ENCODE data around the gene SF3B3. TPM values are rescaled to one million over a fixed set of nuclear protein-coding genes. Genes with fewer than 3 reads are reported as not detected.

SF3B3 gene
- total RNA-seq, 1 donor from 2014 or later = 83.5 TPM

DNA sequence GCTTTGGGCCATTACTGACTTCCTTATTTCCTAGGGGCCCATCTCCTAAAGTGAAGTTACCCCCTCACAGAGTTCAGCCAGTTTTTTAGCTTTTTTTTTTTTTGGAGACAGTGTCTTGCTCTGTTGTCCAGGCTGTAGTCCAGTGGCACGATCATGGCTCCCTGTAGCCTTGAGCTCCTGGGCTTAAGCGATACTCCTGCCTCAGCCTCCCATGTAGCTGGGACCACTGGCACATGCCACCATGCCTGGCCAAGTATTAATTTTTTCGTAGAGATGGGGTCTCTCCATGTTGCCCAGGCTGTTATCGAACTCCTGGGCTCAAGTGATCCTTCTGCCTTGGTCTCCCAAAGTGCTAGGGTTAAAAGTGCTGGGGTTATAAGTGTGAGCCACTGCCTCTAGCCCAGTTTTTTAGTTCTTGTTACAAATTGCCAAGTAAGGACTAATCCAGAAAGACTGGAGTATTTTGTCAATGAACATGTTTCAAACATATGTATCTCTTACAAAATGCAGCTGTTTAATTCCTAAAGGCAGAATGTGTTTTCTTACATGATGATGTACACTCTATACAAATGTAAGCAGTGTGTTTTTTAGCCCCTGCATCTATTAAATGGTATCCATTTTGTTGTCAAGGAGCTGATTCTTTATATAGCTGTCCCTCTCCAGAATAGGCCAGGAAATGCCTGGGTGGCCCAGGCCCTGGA is 73.7 kb downstream of the SF3B3 start:
- H3K9ac ChIP-seq (ENCODE audit: low read depth in 1 of 3, low read length in 3 of 3) = no peak overlapping the region
- no peaks in the 10 kb centered on the region for H3K27me3 ChIP-seq (ENCODE audit: control insufficient read depth in 3 of 3, insufficient read depth in 3 of 3, low read length in 3 of 3)
- no peaks in the 10 kb centered on the region for H3K9me3 ChIP-seq (ENCODE audit: control insufficient read depth in 3 of 3, low read length in 3 of 3)
- H3K27ac ChIP-seq (ENCODE audit: low read depth, low read length) = no peak overlapping the region
- peaks cover 0 to 5% (median 3%) of the 10 kb centered on the region in 3 donors for H3K4me1 ChIP-seq (ENCODE audit: control insufficient read depth in 3 of 3, insufficient read depth in 3 of 3, low read length in 3 of 3)
- H3K4me3 ChIP-seq (ENCODE audit: low read length in 3 of 3) = no peak overlapping the region
- no peaks in the 10 kb centered on the region for H3K36me3 ChIP-seq (ENCODE audit: control insufficient read depth in 3 of 3, insufficient read depth in 3 of 3, low read length in 3 of 3)

DNA sequence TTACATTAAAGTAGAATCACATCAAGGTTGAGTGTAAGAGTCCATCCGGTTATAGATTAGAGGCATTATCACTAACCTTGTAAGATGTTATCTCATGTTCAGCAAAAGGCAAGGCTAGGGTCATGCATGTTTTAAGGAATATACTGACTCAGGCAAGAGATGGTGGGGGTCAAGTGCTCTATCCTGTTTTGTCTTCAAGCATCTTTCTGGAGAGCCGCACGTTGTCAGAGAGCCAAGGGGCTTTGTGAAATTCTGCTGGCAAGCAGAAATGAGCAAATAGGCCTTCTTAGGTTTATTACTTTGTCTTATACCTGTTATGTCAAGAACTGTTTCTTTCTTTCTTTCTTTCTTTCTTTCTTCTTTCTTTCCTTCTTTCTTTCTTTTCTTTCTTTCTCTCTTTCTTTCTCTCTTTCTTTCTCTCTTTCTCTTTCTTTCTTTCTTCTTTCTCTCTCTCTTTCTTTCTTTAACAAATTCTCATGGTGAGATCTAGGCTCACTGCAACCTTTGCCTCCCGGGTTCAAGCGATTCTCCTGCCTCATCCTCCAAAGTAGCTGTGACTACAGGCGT is 75.4 kb downstream of the SF3B3 start:
- Histone ChIP-seq H3K27me3 (ENCODE audit: control insufficient read depth in 3 of 3, insufficient read depth in 3 of 3, low read length in 3 of 3) (no peaks in the 10 kb centered on the region), H3K4me1 (ENCODE audit: control insufficient read depth in 3 of 3, insufficient read depth in 3 of 3, low read length in 3 of 3) (peaks cover 0 to 4% (median 2%) of the 10 kb centered on the region in 3 donors), H3K36me3 (ENCODE audit: control insufficient read depth in 3 of 3, insufficient read depth in 3 of 3, low read length in 3 of 3) (no peaks in the 10 kb centered on the region), H3K27ac (ENCODE audit: low read depth, low read length) (no peak overlapping the region), H3K9ac (ENCODE audit: low read depth in 1 of 3, low read length in 3 of 3) (no peak overlapping the region), H3K4me3 (ENCODE audit: low read length in 3 of 3) (no peak overlapping the region), H3K9me3 (ENCODE audit: control insufficient read depth in 3 of 3, low read length in 3 of 3) (no peaks in the 10 kb centered on the region)

- peaks cover 0 to 6% (median 4%) of the 10 kb centered on the region in 3 donors for H3K4me1 ChIP-seq (ENCODE audit: control insufficient read depth in 3 of 3, insufficient read depth in 3 of 3, low read length in 3 of 3)
- H3K27me3 ChIP-seq (ENCODE audit: control insufficient read depth in 3 of 3, insufficient read depth in 3 of 3, low read length in 3 of 3) = no peaks in the 10 kb centered on the region
- H3K9me3 ChIP-seq (ENCODE audit: control insufficient read depth in 3 of 3, low read length in 3 of 3) = no peaks in the 10 kb centered on the region
- no peak overlapping the region for H3K9ac ChIP-seq (ENCODE audit: low read depth in 1 of 3, low read length in 3 of 3)
- H3K36me3 ChIP-seq (ENCODE audit: control insufficient read depth in 3 of 3, insufficient read depth in 3 of 3, low read length in 3 of 3) = no peaks in the 10 kb centered on the region
- no peak overlapping the region for H3K4me3 ChIP-seq (ENCODE audit: low read length in 3 of 3)
- H3K27ac ChIP-seq (ENCODE audit: low read depth, low read length) = no peak overlapping the region
Measured at GRCh38 chr16:70600730-70601129, 77.1 kb downstream of the SF3B3 start.

DNA sequence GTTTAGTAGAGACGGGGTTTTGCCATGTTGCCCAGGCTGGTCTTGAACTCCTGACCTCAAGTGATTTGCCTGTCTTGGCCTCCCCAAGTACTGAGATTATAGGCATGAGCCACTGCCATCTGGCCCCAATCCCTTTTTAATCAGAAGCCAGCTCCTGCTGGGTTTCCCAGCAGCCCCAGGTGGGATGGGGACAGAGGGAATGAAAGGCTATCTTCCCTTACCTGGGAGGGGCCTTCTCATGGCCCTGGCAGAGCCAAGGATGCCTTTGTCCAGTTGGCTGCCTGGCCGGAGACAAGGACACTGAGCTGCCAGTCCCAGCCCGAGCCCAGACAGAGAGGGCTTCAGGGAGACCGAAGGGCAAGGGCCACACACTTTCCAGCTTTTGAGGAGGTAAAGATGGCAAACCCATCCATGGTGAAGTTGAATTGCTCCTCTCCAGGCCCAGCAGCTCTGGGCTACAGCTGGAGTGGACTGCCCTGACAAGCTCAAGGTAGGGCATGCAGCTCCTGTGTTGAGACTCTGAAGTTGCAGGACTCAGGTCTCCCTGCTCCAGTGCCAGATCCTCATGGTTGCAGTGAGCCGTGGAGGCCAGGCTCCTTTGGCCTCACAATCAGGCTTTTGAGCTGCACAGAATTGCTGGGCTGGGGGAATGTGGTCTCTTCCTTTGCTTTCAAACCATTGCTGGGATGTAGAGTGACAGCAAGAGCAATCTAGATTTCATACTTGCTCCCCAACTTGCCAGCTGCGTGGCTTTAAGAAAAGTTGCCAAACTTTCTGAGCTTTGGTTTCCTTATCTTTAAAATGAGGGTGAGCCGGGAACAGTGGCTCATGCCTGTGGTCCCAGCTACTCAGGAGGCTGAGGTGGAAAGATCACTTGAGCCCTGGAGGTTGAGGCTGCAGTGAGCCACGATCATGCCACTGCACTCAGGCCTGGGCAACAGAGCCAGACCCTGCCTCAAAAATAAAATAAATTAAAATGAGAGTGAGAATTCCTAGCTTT is 78.3 kb downstream of the SF3B3 start:
- Histone ChIP-seq H3K36me3 (ENCODE audit: control insufficient read depth in 3 of 3, insufficient read depth in 3 of 3, low read length in 3 of 3) (no peaks in the 10 kb centered on the region), H3K27ac (ENCODE audit: low read depth, low read length) (no peak overlapping the region), H3K27me3 (ENCODE audit: control insufficient read depth in 3 of 3, insufficient read depth in 3 of 3, low read length in 3 of 3) (no peaks in the 10 kb centered on the region), H3K4me1 (ENCODE audit: control insufficient read depth in 3 of 3, insufficient read depth in 3 of 3, low read length in 3 of 3) (peaks cover 0 to 6% (median 4%) of the 10 kb centered on the region in 3 donors), H3K4me3 (ENCODE audit: low read length in 3 of 3) (no peak overlapping the region), H3K9me3 (ENCODE audit: control insufficient read depth in 3 of 3, low read length in 3 of 3) (no peaks in the 10 kb centered on the region), H3K9ac (ENCODE audit: low read depth in 1 of 3, low read length in 3 of 3) (no peak overlapping the region)

GRCh38 chr16:70602831-70603230 is 79.2 kb downstream of the SF3B3 start:
- Histone ChIP-seq H3K27ac (ENCODE audit: low read depth, low read length) (no peak overlapping the region), H3K9ac (ENCODE audit: low read depth in 1 of 3, low read length in 3 of 3) (no peak overlapping the region)

GRCh38 chr16:70604407-70605282 is 81.0 kb downstream of the SF3B3 start:
- Histone ChIP-seq H3K9me3 (ENCODE audit: control insufficient read depth in 3 of 3, low read length in 3 of 3) (no peaks in the 10 kb centered on the region), H3K4me3 (ENCODE audit: low read length in 3 of 3) (no peak overlapping the region), H3K27ac (ENCODE audit: low read depth, low read length) (no peak overlapping the region), H3K4me1 (ENCODE audit: control insufficient read depth in 3 of 3, insufficient read depth in 3 of 3, low read length in 3 of 3) (peaks cover 0 to 7% (median 6%) of the 10 kb centered on the region in 3 donors), H3K9ac (ENCODE audit: low read depth in 1 of 3, low read length in 3 of 3) (no peak overlapping the region), H3K36me3 (ENCODE audit: control insufficient read depth in 3 of 3, insufficient read depth in 3 of 3, low read length in 3 of 3) (no peaks in the 10 kb centered on the region), H3K27me3 (ENCODE audit: control insufficient read depth in 3 of 3, insufficient read depth in 3 of 3, low read length in 3 of 3) (no peaks in the 10 kb centered on the region)

More at GRCh38 chr16:70602831-70603230, 79.2 kb downstream of the SF3B3 start:
- Histone ChIP-seq H3K27me3 (ENCODE audit: control insufficient read depth in 3 of 3, insufficient read depth in 3 of 3, low read length in 3 of 3) (no peaks in the 10 kb centered on the region), H3K4me3 (ENCODE audit: low read length in 3 of 3) (no peak overlapping the region), H3K4me1 (ENCODE audit: control insufficient read depth in 3 of 3, insufficient read depth in 3 of 3, low read length in 3 of 3) (peaks cover 0 to 6% (median 4%) of the 10 kb centered on the region in 3 donors), H3K36me3 (ENCODE audit: control insufficient read depth in 3 of 3, insufficient read depth in 3 of 3, low read length in 3 of 3) (no peaks in the 10 kb centered on the region), H3K9me3 (ENCODE audit: control insufficient read depth in 3 of 3, low read length in 3 of 3) (no peaks in the 10 kb centered on the region)

- Histone ChIP-seq H3K4me1 (ENCODE audit: control insufficient read depth in 3 of 3, insufficient read depth in 3 of 3, low read length in 3 of 3) (peaks cover 2 to 12% (median 8%) of the 10 kb centered on the region in 3 donors), H3K27ac (ENCODE audit: low read depth, low read length) (no peak overlapping the region), H3K9ac (ENCODE audit: low read depth in 1 of 3, low read length in 3 of 3) (no peak overlapping the region), H3K9me3 (ENCODE audit: control insufficient read depth in 3 of 3, low read length in 3 of 3) (no peaks in the 10 kb centered on the region), H3K36me3 (ENCODE audit: control insufficient read depth in 3 of 3, insufficient read depth in 3 of 3, low read length in 3 of 3) (no peaks in the 10 kb centered on the region), H3K27me3 (ENCODE audit: control insufficient read depth in 3 of 3, insufficient read depth in 3 of 3, low read length in 3 of 3) (no peaks in the 10 kb centered on the region), H3K4me3 (ENCODE audit: low read length in 3 of 3) (no peak overlapping the region)
Measured at GRCh38 chr16:70605283-70605657, 81.7 kb downstream of the SF3B3 start.

DNA sequence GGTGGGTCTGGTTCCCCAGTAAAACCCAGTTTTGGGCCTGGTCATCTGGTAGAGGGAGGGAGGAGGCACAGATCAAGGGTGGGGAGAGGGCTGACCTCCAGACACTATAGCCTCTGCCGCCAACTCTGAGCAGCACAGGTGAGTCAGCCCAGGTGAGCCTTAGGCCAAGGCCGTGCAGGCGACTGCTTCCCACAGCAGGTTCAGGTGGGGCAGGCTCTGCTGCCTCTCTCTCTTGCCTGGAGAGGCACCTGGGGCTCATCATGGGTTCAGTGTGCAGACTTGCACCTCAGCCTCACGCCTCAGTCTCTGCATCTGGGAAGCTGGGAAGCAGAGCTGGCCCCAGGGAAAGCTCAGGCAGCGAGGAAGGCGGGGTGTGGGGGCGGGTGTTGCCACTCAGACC is 84.9 kb downstream of the SF3B3 start:
- Histone ChIP-seq H3K4me1 (ENCODE audit: control insufficient read depth in 3 of 3, insufficient read depth in 3 of 3, low read length in 3 of 3) (peaks cover 10 to 13% (median 13%) of the 10 kb centered on the region in 3 donors), H3K4me3 (ENCODE audit: low read length in 3 of 3) (no peak overlapping the region), H3K9ac (ENCODE audit: low read depth in 1 of 3, low read length in 3 of 3) (no peak overlapping the region), H3K27me3 (ENCODE audit: control insufficient read depth in 3 of 3, insufficient read depth in 3 of 3, low read length in 3 of 3) (no peaks in the 10 kb centered on the region), H3K9me3 (ENCODE audit: control insufficient read depth in 3 of 3, low read length in 3 of 3) (no peaks in the 10 kb centered on the region), H3K36me3 (ENCODE audit: control insufficient read depth in 3 of 3, insufficient read depth in 3 of 3, low read length in 3 of 3) (no peaks in the 10 kb centered on the region), H3K27ac (ENCODE audit: low read depth, low read length) (no peak overlapping the region)
